HepG2 (cell line): ENCODE data around the gene GPR183. TPM values are rescaled to one million over a fixed set of nuclear protein-coding genes. Genes with fewer than 3 reads are reported as not detected.

Experiments used
- ATAC-seq: fragments of 200-7000 bp; cut with Tn5 transposase; 3 replicates; pipeline ENCODE4 v1.9.1; 2020; ENCODE audit warnings: mild to moderate bottlenecking, moderate library complexity
- BruUV-seq: library from RNA; stranded (reverse); fragments of 400-500 nt; replicated peaks from 2 replicates; lab custom pipeline; 2021; lab: Mats Ljungman, UMichigan
- CTCF ChIA-PET: fragments of 300-600 bp; formaldehyde crosslinking; extraction: SDS; loops from one replicate; lab custom pipeline; 2021; ENCODE audit warnings: low total read pairs, inconsistent platforms, low intra/inter-chr PET ratio; lab: Yijun Ruan, JAX
- POLR2A ChIA-PET: fragments of 350-600 bp; sonication (Branson Sonifier 250); formaldehyde crosslinking; loops from one replicate; lab custom pipeline; 2020; ENCODE audit warnings: antibody characterized with exemption, inconsistent platforms; lab: Yijun Ruan, JAX
- DNase-seq: peaks from one replicate; pipeline ENCODE4 v3.0.0-alpha.2; 2015; ENCODE audit warnings: low spot score
- FAIRE-seq: peaks from 3 replicates; lab custom pipeline; 2011; peaks lifted over from hg19 to GRCh38; lab: Jason Lieb, UNC
- H2AFZ ChIP-seq: one replicate; pipeline ENCODE4 v1.6.1; 2011; ENCODE audit warnings: low read length, inconsistent platforms
- H3K27ac ChIP-seq: fragments of 300-600 bp; 3 replicates; pipeline ENCODE4 v1.8.0; 2011; ENCODE audit warnings: mixed run types, mild to moderate bottlenecking, mixed read lengths, low read length, inconsistent platforms; ENCODE audit not compliant: insufficient read depth; ENCODE audit errors: extremely low read length
- H3K27me3 ChIP-seq, 2 experiments: fragments of 200-600 bp in 1 of 2; 2 replicates in 1 of 2; 3 replicates in 1 of 2; pipeline versions ENCODE4 v1.6.0 to v1.8.0; 2011; ENCODE audit warnings: low read length in 2 of 2, mild to moderate bottlenecking in 2 of 2, moderate library complexity in 2 of 2, inconsistent platforms in 1 of 2; ENCODE audit not compliant: insufficient read depth in 2 of 2, control insufficient read depth in 1 of 2
- H3K36me3 ChIP-seq, 2 experiments: fragments of 200-600 bp in 1 of 2; replicated peaks in 1 of 2; 2 replicates in 1 of 2; 3 replicates in 1 of 2; pipeline versions ENCODE4 v1.5.1 to v1.8.0; 2011; ENCODE audit warnings: low read length in 2 of 2, inconsistent platforms in 1 of 2; ENCODE audit not compliant: insufficient read depth in 2 of 2, control insufficient read depth in 1 of 2
- H3K4me1 ChIP-seq: 2 replicates; pipeline ENCODE4 v1.5.1; 2012; ENCODE audit warnings: low read length, inconsistent platforms; ENCODE audit not compliant: insufficient read depth
- H3K4me2 ChIP-seq: 2 replicates; pipeline ENCODE4 v1.6.0; 2011; ENCODE audit warnings: low read depth, low read length, inconsistent platforms
- H3K4me3 ChIP-seq, 3 experiments: fragments of 200-600 bp in 1 of 3; sonication (generic), shearing (Covaris generic) in 1 of 3; replicated peaks in 1 of 3; 2 replicates each; pipeline ENCODE4 v1.5.1; 2011 to 2016; ENCODE audit warnings: low read length in 3 of 3, inconsistent platforms in 2 of 3, low read depth in 2 of 3, mild to moderate bottlenecking in 2 of 3, control low read depth in 1 of 3, mixed read lengths in 1 of 3; ENCODE audit not compliant: insufficient read depth in 1 of 3
- H3K79me2 ChIP-seq: one replicate; pipeline ENCODE4 v1.6.1; 2011; ENCODE audit warnings: low read length, inconsistent platforms; ENCODE audit not compliant: insufficient read depth
- H3K9ac ChIP-seq: 2 replicates; pipeline ENCODE4 v1.6.0; 2011; ENCODE audit warnings: mild to moderate bottlenecking, low read depth, low read length, inconsistent platforms; ENCODE audit not compliant: insufficient read depth
- H3K9me3 ChIP-seq: 2 replicates; pipeline ENCODE4 v1.5.1; 2012; ENCODE audit warnings: mild to moderate bottlenecking, low read length
- H4K20me1 ChIP-seq: 2 replicates; pipeline ENCODE4 v1.6.0; 2011; ENCODE audit warnings: inconsistent platforms, mild to moderate bottlenecking, low read length, moderate library complexity; ENCODE audit not compliant: insufficient read depth
- ARNTL ChIP-seq: sonication (generic); formaldehyde crosslinking; IDR thresholded peaks from 2 replicates; pipeline ENCODE4 v1.4.0; 2020; ENCODE audit warnings: mild to moderate bottlenecking, missing genetic modification reagents
- BORCS8-MEF2B ChIP-seq: sonication (generic); formaldehyde crosslinking; IDR thresholded peaks from 2 replicates; pipeline ENCODE4 v1.8.0; 2022; ENCODE audit warnings: mild to moderate bottlenecking, missing genetic modification reagents
- FOSL1 ChIP-seq: sonication (generic); formaldehyde crosslinking; IDR thresholded peaks from 2 replicates; pipeline ENCODE4 v1.9.0; 2021; ENCODE audit warnings: missing genetic modification reagents, borderline replicate concordance
- JDP2 ChIP-seq: sonication (generic); formaldehyde crosslinking; IDR thresholded peaks from 2 replicates; pipeline ENCODE4 v1.8.1; 2022; ENCODE audit warnings: missing genetic modification reagents, borderline replicate concordance
- KLF12 ChIP-seq: sonication (generic); formaldehyde crosslinking; IDR thresholded peaks from 2 replicates; pipeline ENCODE4 v1.4.0; 2020; ENCODE audit warnings: missing genetic modification reagents, borderline replicate concordance
- TEAD2 ChIP-seq: sonication (generic); formaldehyde crosslinking; IDR thresholded peaks from 2 replicates; pipeline ENCODE4 v1.9.0; 2021; ENCODE audit warnings: missing genetic modification reagents
- TEF ChIP-seq: sonication (generic); formaldehyde crosslinking; IDR thresholded peaks from 2 replicates; pipeline ENCODE4 v1.5.0; 2020; ENCODE audit warnings: missing genetic modification reagents
- YEATS4 ChIP-seq: sonication (generic); formaldehyde crosslinking; IDR thresholded peaks from 2 replicates; pipeline ENCODE4 v1.4.0; 2020; ENCODE audit warnings: missing genetic modification reagents, borderline replicate concordance
- ZBTB21 ChIP-seq: sonication (generic); formaldehyde crosslinking; IDR thresholded peaks from 2 replicates; pipeline ENCODE4 v1.4.0; 2020; ENCODE audit warnings: missing genetic modification reagents
- ZKSCAN1 ChIP-seq: fragments of 150-350 bp; IDR thresholded peaks from 2 replicates; pipeline ENCODE4 v1.6.1; 2014; ENCODE audit warnings: low read length
- ZNF30 ChIP-seq: sonication (generic); formaldehyde crosslinking; IDR thresholded peaks from 2 replicates; pipeline ENCODE4 v1.5.0; 2020; ENCODE audit warnings: mild to moderate bottlenecking, missing genetic modification reagents
- ZNF674 ChIP-seq: sonication (generic); formaldehyde crosslinking; IDR thresholded peaks from 2 replicates; pipeline ENCODE4 v1.5.0; 2020; ENCODE audit warnings: low read depth, mild to moderate bottlenecking, missing genetic modification reagents
- ZNF678 ChIP-seq: sonication (generic); formaldehyde crosslinking; IDR thresholded peaks from 2 replicates; pipeline ENCODE4 v1.4.0; 2020; ENCODE audit warnings: mild to moderate bottlenecking, missing genetic modification reagents
- ZNF761 ChIP-seq: sonication (generic); formaldehyde crosslinking; conservative IDR thresholded peaks from 2 replicates; pipeline ENCODE4 v1.4.0; 2020; ENCODE audit warnings: mild to moderate bottlenecking, missing genetic modification reagents
- ZNF816 ChIP-seq: sonication (generic); formaldehyde crosslinking; IDR thresholded peaks from 2 replicates; pipeline ENCODE4 v1.8.0; 2022; ENCODE audit warnings: missing genetic modification reagents, mild to moderate bottlenecking, borderline replicate concordance
- ZNF839 ChIP-seq: sonication (generic); formaldehyde crosslinking; IDR thresholded peaks from 2 replicates; pipeline ENCODE4 v1.4.0; 2020; ENCODE audit warnings: missing genetic modification reagents, mild to moderate bottlenecking, borderline replicate concordance
- WGBS: methylation state at CpG from one replicate; pipeline ENCODE4 v1.1.6; 2017; ENCODE audit warnings: low lambda C conversion rate; 5-methylcytosine and 5-hydroxymethylcytosine counted together
- in situ Hi-C: cut with HindIII; loops from 2 replicates; pipeline ENCODE4 v1.10.0; 2017; ENCODE audit warnings: low pct_unique_long_range_greater_than_20kb; ENCODE audit not compliant: extremely low pct_ligation_motif_present
- intact Hi-C: fragments of 100-400 bp; cut with micrococcal nuclease; formaldehyde crosslinking; loops from one replicate; pipeline ENCODE4 v1.10.0; 2022; ENCODE audit not compliant: unreplicated experiment
- polyA plus RNA-seq, 8 experiments: library from polyadenylated mRNA; depleted of rRNA in 3 of 8; stranded (reverse) in 7 of 8; unstranded in 1 of 8; fragments of >200 nt; fragmentation: Illumina TruSeq in 4 of 8; extraction: Trizol in 4 of 8; gene quantifications; 2 replicates each; pipeline versions ENCODE4 v1.2.1 to v1.2.3, GENCODE V29; 2011 to 2016; ENCODE audit warnings: low read depth in 4 of 8, missing spikeins in 1 of 8, mixed read lengths in 1 of 8; ENCODE audit not compliant: insufficient read depth in 1 of 8
- total RNA-seq, 5 experiments: library from RNA; depleted of rRNA; stranded (reverse); fragments of >200 nt; fragmentation: Illumina TruSeq; extraction: Trizol; gene quantifications; 2 replicates each; pipeline ENCODE4 v1.2.3, GENCODE V29; 2016; ENCODE audit warnings: low read depth in 1 of 5
- TF ChIP-seq, protein P1 (sequence below): sonication (generic); formaldehyde crosslinking; IDR thresholded peaks from 2 replicates; pipeline ENCODE4 v1.5.1; 2020; ENCODE audit warnings: missing genetic modification reagents, mild to moderate bottlenecking, borderline replicate concordance
- TF ChIP-seq, protein P2 (sequence below): sonication (generic); formaldehyde crosslinking; IDR thresholded peaks from 2 replicates; pipeline ENCODE4 v1.4.0; 2020; ENCODE audit warnings: missing genetic modification reagents
- TF ChIP-seq, protein P3 (sequence below): sonication (generic); formaldehyde crosslinking; IDR thresholded peaks from 2 replicates; pipeline ENCODE4 v1.4.0; 2020; ENCODE audit warnings: mild to moderate bottlenecking, low read depth, missing genetic modification reagents

The GPR183 gene
- total and polyA plus RNA-seq, 2 of the 13 experiments (the other 11 are each of a cell fraction or from before 2014, with no cell fraction given), result not detected

GRCh38 chr13:99264051-99264450 lies 43.1 kb downstream of the GPR183 start:
- H2AFZ ChIP-seq, result no peak overlapping the region
- no peak for FAIRE-seq
- no TSS peak for BruUV-seq
- no peak for ATAC-seq
- TF ChIP-seq JDP2 (CRISPR knock-in tag) (no peak), ZBTB21 (CRISPR knock-in tag) (no peak), ZKSCAN1 (no peak), ZNF678 (CRISPR knock-in tag) (no peak), ARNTL (CRISPR knock-in tag) (no peak), ZNF816 (CRISPR knock-in tag) (no peak), ZNF30 (CRISPR knock-in tag) (no peak), ZNF839 (no peak), ZNF674 (CRISPR knock-in tag) (no peak), ZNF761 (CRISPR knock-in tag) (no peak), FOSL1 (CRISPR knock-in tag) (no peak), BORCS8-MEF2B (CRISPR knock-in tag) (no peak), TEAD2 (no peak), TEF (CRISPR knock-in tag) (no peak), YEATS4 (CRISPR knock-in tag) (no peak), KLF12 (CRISPR knock-in tag) (no peak)
- TF ChIP-seq, protein P1, sequence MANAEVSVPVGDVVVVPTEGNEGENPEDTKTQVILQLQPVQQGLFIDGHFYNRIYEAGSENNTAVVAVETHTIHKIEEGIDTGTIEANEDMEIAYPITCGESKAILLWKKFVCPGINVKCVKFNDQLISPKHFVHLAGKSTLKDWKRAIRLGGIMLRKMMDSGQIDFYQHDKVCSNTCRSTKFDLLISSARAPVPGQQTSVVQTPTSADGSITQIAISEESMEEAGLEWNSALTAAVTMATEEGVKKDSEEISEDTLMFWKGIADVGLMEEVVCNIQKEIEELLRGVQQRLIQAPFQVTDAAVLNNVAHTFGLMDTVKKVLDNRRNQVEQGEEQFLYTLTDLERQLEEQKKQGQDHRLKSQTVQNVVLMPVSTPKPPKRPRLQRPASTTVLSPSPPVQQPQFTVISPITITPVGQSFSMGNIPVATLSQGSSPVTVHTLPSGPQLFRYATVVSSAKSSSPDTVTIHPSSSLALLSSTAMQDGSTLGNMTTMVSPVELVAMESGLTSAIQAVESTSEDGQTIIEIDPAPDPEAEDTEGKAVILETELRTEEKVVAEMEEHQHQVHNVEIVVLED (CRISPR knock-in tag), result no peak
- TF ChIP-seq, protein P2, sequence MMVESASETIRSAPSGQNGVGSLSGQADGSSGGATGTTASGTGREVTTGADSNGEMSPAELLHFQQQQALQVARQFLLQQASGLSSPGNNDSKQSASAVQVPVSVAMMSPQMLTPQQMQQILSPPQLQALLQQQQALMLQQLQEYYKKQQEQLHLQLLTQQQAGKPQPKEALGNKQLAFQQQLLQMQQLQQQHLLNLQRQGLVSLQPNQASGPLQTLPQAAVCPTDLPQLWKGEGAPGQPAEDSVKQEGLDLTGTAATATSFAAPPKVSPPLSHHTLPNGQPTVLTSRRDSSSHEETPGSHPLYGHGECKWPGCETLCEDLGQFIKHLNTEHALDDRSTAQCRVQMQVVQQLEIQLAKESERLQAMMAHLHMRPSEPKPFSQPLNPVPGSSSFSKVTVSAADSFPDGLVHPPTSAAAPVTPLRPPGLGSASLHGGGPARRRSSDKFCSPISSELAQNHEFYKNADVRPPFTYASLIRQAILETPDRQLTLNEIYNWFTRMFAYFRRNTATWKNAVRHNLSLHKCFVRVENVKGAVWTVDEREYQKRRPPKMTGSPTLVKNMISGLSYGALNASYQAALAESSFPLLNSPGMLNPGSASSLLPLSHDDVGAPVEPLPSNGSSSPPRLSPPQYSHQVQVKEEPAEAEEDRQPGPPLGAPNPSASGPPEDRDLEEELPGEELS (CRISPR knock-in tag), result no peak
- TF ChIP-seq, protein P3, sequence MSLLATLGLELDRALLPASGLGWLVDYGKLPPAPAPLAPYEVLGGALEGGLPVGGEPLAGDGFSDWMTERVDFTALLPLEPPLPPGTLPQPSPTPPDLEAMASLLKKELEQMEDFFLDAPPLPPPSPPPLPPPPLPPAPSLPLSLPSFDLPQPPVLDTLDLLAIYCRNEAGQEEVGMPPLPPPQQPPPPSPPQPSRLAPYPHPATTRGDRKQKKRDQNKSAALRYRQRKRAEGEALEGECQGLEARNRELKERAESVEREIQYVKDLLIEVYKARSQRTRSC (CRISPR knock-in tag), result no peak
- CTCF ChIA-PET, result interaction anchor here (0.9 kb wide), 1 partner anchor 87 kb away, joined by 3 read pairs; no protein-coding TSS in a partner anchor
- DNase-seq, result no peak
- peaks cover 30% of the 10 kb centered on the region for H3K4me1 ChIP-seq
- H3K36me3 ChIP-seq, result peaks cover 1 to 12% of the 10 kb centered on the region in 2 experiments; a peak in 3 of 5 replicates
- 100% methylated on average over 1 of the region's 1 CpG for WGBS
- H3K79me2 ChIP-seq, result no peaks in the 10 kb centered on the region
- in situ Hi-C loops (loop anchor here (5.0 to 10.0 kb wide), 2 partner anchors 87 to 171 kb away; no protein-coding TSS in a partner anchor), intact Hi-C loops (no loop called here)
- no peak overlapping the region for H3K27ac ChIP-seq
- H4K20me1 ChIP-seq, result peaks cover 8% of the 10 kb centered on the region; the same call in 1 of the 2 replicates
- no peak overlapping the region for H3K9ac ChIP-seq
- no peak overlapping the region for H3K4me3 ChIP-seq
- POLR2A ChIA-PET, result no interaction called here
- H3K9me3 ChIP-seq, result no peaks in the 10 kb centered on the region
- no peaks in the 10 kb centered on the region for H3K27me3 ChIP-seq
- no peak overlapping the region for H3K4me2 ChIP-seq
